ENCODE data around the gene TAB2.

The TAB2 gene

GRCh38 chr6:149317644-149318571 lies at the start of gene TAB2:
Gene TAB2, plus strand, starts transcription at chr6:149317712. Its CDS starts 52,286 bp downstream, at chr6:149369998.
- peak; percentile 36 for DNase-seq

- no peak for DNase-seq
These were observed 49.4 kb upstream of the TAB2 start for GRCh38 chr6:149268146-149268545.

- DNase-seq, result no peak
These were observed 48.7 kb upstream of the TAB2 start for GRCh38 chr6:149268768-149269167.

- no peak for DNase-seq
These were observed 46.9 kb upstream of the TAB2 start for GRCh38 chr6:149270616-149271015.

- DNase-seq, result no peak
These were observed 45.9 kb upstream of the TAB2 start for GRCh38 chr6:149271348-149272340.

- DNase-seq, result no peak
These were observed 44.2 kb upstream of the TAB2 start for GRCh38 chr6:149273318-149273717.

- no peak for DNase-seq
These were observed 41.9 kb upstream of the TAB2 start for GRCh38 chr6:149275621-149276020.

- DNase-seq, result no peak
These were observed 39.9 kb upstream of the TAB2 start for GRCh38 chr6:149277621-149278020.

GRCh38 chr6:149278997-149279396 lies 38.5 kb upstream of the TAB2 start:
- DNase-seq, result no peak

- DNase-seq, result no peak
These were observed 32.6 kb upstream of the TAB2 start for GRCh38 chr6:149284904-149285303.

- no peak for DNase-seq
These were observed 31.9 kb upstream of the TAB2 start for GRCh38 chr6:149285626-149286025.

GRCh38 chr6:149286905-149287304 lies 30.6 kb upstream of the TAB2 start:
- DNase-seq, result no peak

GRCh38 chr6:149289192-149289781 lies 28.2 kb upstream of the TAB2 start:
- DNase-seq, result no peak

GRCh38 chr6:149289966-149290365 lies 27.5 kb upstream of the TAB2 start:
- DNase-seq, result no peak

GRCh38 chr6:149293244-149293643 lies 24.3 kb upstream of the TAB2 start:
- no peak for DNase-seq

GRCh38 chr6:149300563-149300962 lies 16.9 kb upstream of the TAB2 start:
- no peak for DNase-seq

- DNase-seq, result no peak
These were observed 14.8 kb upstream of the TAB2 start for GRCh38 chr6:149302723-149303122.

GRCh38 chr6:149303468-149303867 lies 14.0 kb upstream of the TAB2 start:
- no peak for DNase-seq

GRCh38 chr6:149305372-149305771 lies 12.1 kb upstream of the TAB2 start:
- DNase-seq, result no peak

- no peak for DNase-seq
These were observed 10.5 kb upstream of the TAB2 start for GRCh38 chr6:149306967-149307366.

GRCh38 chr6:149311293-149311692 lies 6.2 kb upstream of the TAB2 start:
- DNase-seq, result no peak

GRCh38 chr6:149311766-149312165 lies 5.7 kb upstream of the TAB2 start:
- no peak for DNase-seq

GRCh38 chr6:149313070-149313469 lies 4.4 kb upstream of the TAB2 start:
- no peak for DNase-seq
